T-helper 2 cell (primary cell): ENCODE measurements around the gene TRABD2B.
A peak's percentile ranks its signal among the peaks of the same experiment; 100 is the strongest.

ENCODE experiments used
- DNase-seq, 5 experiments: peaks; one replicate each; pipeline versions ENCODE4 v3.0.0 to v3.0.0-alpha.2; 2012 to 2022

Gene TRABD2B

DNA sequence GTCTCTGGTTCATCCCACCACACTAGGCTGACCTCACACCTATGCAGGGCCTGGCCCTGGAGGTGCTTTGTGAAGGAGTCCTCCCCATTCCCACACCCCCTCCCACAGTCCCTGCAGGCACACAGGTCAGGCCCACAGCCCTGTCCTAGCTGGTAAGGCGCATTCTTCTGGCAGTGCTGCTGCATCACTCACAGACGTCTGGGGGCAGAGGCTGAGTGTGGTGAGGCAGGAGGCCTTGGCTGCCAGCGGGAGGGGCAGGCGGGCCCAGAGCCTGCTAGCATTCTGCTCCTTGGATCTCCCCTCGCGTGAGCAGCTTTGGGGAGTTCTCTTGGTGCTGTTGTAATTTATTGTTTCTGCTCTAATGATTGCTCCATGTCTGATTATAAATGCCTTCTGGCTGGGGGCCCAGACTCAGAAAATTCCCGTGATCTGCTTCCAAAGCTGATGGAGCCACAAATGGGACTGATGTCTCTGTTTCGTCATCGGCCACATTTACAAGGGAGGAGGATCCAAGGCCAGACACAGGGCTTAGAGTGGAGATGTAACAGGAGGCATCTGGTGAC, 62.9 kb downstream of the TRABD2B start:
- no peak for DNase-seq

DNA sequence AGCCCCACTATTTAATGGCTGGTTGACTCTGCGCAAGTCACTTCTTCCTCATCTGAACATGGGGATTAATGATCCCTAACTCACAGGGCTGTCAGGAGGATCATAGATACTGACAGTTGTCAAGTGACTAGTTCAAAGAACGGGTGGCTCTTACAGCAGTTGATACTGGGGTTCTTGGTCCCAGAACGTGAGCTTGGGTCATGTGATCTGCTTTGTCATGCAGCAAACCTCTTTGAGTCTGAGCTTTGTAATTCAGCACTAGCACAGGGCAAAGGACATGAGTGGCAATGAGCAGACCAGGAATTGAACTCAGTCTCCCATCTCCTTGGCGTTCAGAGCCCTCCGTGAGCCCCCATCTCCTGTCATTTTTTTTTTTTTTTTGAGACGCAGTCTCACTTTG, 64.4 kb downstream of the TRABD2B start:
- DNase-seq, result no peak

DNA sequence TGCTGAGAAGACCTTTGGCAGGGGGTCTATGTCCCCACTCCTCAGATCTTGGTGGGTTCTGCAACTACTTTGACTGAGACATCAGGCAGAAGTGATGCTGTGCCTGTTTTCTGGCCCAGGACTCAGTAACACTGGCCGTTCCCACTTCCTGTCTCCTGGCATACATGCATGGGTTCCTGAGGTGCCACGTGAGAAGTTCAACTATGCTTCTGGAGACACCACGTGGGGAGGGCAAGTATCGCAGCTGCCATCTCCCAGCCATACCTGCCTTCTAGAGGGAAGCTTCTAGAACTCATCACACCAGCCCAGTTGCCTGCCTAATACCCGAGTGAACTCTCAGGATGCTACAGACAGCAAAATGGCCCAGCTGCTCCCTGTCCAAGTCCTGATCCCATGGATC, 65.8 kb downstream of the TRABD2B start:
- DNase-seq, result peak in 1 of 5 experiments; percentile 4

DNA sequence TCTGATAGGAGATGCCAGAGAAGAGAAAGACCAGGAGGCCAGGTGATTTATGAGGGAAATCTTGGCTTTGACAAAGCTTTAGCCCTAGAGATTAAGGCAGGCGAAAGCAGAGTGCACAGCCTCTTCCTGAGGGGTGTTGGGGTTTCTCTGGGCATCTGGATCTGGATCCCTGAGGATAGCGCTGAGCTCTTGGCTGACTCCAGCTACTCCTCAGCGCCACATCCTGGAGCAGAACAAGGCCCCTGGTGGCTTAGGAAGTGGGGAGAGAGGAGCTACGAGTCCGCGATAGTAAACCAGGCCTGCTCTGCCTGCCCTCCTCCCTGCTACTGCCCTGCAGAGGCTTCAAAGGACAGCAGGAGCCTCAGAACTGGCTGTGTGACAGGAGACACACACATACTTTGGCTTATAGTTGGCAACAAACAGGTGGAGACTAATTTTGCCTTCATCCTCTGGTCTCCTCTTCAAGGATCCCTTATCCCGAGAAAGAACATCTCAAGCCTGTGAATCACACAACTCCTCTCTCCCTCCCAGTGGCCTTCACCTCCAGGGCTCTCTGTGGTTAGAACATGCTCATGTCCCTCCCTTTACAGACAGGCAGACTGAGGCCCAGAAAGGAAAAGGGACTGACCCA, 66.9 kb downstream of the TRABD2B start:
- no peak for DNase-seq

DNA sequence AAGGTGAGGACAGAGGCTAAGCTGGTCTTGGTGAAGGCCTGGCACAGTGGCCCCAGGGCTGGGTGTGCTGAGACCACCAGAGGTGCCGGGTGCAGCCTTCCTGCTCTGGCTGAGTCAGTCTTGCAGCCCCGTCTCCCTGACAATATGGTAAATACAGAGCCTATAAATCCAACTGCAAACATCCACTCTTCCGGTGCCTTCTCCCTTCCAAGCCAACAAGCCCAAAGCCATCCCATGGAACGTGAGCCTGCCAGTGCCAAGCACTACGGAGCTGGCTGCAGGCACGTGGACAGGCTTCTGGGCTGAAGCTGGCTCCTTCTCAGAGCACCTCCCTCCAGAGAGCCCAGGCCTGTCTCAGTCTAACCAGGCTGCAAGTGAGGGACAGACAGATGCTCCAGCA, 70.0 kb downstream of the TRABD2B start:
- no peak for DNase-seq

DNA sequence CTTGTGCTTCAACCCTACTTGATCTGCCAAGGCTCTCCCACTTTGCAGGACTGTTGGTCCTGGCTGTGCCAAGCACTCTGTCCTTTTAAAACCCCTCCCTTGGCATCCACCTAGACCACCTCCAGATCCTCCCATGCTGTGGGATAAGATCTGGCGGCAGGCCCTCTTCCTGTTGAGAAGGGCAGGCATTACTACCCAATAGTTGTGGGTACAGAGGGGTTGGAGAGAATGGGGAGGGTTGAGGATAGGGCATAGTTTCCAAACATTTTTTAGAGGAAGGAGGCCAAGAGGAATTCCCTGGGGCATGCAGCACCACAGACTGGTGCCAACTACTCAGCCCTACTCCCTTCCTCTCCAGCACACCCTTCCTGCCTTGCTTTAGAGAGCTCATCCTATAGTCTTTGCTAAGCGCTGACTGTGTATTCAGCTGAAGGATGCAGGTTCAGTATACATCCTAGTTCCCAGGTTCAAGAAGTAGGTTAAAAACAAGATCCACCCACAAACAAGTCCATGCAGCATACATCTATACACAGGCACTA, 70.7 kb downstream of the TRABD2B start:
- no peak for DNase-seq

DNA sequence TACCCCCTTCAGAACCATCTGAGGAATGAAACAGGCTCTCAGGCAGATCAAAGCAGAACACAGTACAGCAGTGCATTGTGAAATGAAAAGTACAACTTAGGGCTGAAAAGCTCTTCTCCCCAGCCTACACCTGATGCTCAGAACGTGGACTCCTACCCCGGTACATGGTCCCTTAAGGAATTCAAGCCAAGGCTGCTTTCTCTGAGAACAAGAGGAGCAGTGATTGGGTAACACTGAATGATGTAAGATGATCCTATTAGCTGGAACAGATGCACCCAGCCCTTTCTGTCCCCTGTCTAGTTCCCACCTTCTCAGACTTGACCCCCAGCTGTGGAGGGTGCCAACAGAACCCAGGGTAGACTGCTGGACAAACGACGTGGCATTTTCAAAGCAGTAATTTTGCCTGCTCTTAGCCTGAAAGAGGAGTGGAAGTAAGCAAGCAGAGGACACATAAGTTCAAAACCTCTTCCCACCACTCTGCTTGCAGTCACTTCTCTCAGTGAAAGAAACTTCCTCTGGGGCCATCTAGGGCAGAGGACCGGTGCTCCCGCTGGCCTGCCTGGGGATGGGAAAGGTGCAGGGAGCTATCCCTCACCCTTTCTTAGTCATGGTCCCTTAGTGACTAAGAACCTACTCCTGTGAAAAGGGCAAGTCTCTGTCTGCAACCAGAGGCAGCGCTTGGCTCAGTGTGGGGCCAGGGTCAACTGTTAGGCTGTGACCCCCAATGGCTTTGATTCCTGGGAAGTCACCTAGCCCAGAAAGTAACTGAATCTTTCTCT, 72.7 kb downstream of the TRABD2B start:
- DNase-seq, result no peak

DNA sequence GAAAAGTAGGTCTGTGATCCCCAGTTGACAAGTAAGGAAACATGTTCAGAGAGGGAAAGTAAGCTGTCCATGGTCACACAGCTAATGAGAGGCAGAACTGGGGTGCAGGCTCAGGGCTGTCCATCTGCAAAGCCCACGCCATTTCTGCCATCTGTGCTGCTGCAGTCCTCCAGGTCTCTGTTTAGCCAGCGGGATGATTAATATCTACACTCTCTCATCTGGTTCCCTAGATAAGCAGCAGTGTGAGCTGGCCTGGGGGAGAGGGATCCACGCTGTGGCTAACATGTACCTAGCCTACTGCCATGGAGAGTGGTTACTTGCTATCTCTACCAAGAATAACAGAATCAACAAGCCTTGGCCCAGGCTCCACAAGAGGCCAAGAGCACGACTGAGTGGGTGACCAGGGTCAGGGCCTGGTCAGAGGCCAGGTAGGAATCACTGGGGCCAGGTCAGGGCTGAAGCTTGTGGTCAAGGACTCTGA, 75.2 kb downstream of the TRABD2B start:
- no peak for DNase-seq

DNA sequence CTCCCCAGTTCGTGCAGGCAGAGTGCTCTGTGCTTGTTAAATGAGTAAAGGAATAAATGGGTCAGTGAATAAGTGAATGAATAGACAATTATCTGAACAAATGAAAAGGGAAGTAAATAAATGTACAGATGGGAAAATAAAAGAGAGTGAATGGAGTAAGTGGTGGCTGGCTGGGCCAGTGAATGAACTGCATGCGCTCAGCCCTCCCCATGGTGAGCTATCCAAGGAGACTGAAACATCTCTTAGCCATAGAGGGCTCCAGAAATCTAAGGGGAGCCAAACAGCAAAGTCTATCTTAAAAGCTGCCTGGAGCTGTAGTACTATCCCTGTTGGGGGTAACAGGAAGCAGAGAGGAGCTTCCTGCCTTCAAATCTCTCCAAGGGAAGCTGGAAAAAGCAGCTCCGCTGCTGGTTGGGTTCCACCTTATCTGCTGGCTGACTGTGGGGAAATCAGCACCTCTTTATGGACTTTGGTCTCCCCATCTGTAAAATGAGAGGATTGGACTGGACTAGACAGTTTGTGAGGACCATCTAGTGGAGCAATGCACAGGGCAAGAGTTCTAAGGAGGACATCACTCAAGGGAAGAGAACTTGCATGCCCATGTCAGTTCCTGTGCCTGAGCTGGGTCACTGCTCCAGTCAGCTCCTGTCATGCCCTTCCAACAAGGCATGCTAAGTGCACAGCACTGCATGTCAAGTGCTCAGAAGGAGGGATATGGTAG, 77.9 kb downstream of the TRABD2B start:
- DNase-seq, result no peak

DNA sequence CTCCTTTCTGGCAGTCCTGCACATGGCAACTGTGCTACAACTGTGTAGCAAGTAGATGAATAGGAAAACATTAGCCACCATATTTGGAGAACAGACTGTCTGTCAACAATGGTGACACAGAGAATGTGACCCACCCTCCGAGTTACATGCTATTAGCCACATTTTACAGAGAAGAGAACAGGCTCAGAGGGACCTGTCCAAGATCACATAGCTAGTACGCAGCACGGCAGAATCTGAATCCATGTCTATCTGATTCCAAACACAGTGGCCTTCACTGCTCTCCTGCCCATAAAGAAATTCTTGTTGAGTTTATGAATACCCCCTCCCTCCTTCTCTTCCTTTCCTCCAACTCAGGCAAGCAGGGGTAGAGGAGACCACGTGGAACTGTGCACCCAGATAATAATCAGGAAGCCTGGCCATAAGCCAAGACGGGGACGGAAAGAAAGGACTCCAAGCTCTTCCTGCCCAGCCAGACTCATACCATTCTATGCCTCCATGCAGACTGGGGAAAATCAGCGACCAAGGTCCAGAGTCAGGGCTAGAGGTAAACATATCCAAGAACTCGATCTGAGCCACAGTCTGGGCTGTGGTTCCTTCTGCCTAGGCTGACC, 78.8 kb downstream of the TRABD2B start:
- no peak for DNase-seq

DNA sequence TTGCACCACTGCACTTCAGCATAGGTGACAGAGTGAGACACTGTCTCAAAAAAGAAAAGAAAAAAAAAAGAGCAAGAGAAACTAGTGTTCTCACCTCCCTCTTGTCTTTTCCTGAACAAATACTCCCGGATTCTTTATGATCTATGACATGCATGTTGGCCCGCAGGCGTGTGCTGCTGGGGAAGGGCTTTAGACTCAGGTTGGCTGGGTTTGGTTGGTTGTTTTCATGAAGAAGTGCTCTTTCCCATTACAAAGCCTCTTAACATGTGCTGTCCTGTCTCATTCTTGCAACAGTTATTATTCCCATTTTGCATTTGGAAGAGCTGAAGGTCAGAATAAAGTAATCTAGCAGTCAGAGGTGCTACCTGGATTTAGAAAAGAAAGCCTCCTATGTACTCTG, 79.5 kb downstream of the TRABD2B start:
- DNase-seq, result no peak

DNA sequence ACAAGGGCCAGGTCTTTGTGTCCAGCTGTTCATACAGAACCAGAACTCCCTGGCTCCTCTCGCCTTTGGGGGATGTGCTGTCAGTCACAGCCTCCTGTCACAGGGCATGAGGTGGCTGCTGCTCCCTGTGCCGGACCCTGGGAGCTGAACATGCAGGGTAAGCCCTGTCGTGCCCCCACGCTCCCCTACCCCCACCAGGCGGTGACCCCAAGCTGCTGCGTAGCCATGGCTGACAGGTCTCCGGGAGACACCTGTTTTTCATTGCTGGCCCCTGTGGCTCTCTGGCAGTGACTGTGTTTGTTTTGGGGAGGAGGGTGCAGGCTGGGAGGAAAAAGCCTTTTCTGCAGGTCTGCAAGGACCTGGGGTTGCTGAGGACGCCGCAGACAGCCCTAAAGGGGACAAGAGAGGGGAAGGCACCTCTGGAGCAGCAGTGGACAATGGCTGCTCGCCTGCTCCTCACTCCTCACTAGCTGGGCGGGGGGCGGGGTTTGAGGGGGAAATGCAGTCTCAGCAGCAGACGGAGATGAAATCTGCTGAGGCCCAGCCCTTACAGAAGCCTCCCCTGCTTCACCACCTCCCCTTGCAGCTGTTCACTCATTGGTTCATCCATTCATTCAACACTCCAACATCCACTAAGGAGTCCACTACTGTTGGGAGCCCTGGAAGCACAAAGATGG, 81.4 kb downstream of the TRABD2B start:
- no peak for DNase-seq

DNA sequence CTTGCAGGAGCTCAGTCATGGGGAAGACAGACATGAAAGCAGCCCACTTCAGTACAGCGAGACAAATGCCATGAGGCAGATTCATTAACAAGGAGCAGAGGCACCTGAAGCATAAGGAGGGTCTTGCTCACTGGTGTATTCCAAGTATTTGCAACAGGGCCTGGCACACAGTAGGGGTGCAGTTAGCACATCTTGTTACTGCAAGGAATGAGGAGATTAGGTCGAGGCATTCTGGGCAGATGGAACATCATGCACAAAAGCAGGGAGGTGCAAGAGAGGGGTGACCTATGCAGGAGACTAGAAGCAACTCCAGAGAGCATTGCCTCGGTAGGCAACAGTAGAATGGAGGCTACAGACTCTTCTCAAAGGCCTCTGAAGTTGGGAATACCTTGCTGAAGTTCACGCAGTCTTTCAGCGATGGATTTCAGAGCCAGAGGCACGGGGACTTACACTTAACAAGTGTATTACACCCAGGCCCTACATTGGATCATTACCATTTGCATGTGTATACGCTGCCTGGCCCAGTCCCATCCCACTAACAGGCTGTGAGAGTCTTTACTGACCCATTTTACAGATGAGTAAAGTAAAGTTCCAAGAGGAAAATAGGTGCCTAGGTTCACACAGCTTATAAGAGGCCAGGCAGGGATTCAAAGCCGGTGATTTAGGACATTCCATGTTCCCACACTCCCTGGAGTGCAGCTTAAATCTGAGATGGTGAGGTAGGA, 82.1 kb downstream of the TRABD2B start:
- no peak for DNase-seq

DNA sequence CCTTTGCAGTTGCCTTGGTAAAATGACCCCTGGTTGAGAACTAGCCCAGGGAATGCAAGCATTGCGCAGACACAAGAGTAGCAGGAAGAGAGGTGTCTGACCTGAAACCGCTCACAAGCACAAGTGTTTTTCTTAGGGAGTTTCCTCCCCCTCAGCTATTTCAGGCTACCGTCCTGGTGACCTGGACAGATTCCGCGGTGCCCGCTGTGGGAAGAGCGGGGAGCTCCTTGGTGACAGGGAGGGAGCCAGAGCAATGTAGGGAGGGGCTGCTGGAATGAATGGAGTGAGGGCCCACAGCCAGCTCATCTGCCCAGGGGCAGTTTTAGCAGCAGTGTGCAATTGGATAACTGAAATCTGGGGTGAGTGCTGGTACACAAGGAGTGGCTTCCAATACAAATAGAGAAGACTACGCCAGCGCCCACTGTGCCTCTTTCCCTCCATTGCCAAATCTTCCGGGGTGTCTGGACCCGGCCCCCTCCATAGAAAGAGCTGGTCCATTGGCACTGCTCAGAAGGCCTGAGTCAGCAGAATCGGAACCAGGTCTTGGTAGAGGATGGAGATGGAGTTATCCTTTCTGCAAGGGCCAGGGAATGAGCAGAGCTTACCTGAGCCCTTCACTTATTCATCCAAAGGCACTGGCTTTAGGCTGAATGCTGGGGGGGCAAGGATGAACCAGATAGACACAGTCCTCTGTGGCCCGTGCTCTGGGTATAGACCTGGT, 82.8 kb downstream of the TRABD2B start:
- DNase-seq, result no peak

DNA sequence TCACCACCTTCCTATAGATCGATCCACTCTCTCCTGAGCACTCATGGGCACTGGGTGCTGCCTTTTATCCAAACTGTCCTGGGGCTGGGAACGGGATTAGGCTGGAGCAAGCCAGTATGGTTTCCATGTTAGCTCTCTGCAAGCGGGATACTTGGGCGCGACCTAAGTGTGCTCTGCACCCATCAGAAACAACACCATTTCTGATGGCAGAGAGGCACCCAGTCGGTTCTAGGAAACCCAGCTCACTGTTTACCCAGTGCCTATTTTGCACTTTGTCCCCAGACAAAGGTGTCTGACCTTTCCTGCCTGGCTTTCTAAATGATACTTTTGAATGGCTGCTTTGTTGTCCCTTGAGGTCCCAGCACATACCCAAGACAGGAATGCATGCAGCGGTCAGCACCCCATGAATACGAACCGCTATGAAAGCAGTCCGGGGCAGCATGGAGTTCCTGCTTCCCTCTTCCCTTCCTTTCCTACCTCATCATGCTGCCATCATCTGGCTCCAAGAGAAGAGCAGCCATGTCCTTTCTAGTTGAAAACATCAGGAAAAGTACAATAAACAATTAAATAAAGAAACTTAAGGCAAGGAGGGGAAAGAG, 83.9 kb downstream of the TRABD2B start:
- DNase-seq, result no peak

DNA sequence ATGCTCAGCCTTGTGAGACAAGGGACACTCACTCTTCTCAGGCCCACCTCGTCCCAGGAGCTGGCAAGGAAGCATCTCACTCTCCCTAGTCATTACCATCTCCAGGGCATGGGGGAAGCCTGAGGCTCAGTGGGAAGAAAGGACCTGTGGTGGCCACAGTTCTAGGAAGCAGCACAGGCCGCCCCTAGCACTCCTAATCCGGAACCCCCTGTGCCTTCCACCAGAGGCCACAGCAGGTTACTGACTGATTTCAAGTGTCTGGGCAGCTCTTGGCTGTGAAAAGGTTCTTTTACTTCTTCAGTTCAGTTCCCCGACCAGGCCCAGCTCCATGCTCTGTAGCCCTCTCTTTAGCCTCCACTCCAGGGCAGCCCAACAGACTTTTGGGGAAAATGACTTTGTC, 84.4 kb downstream of the TRABD2B start:
- DNase-seq, result no peak

DNA sequence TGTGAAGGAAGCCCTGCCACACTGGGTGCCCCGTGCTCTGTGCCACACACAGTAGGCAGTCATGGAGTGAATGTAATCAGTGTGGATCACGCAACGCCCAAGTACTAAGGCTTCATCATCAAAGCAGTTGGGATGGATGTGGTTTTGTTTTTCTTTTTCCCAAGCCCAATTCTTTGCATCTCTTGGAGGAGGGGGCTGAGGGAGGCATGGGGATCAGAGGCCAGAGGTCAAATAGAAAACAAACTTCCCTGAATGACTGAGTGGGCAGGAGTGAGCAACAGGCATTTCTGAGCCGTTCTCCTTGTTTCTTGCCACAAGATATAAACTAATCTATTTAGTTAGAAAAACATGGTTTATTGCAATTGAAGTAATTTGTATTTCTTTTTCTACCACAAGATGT, 85.3 kb downstream of the TRABD2B start:
- no peak for DNase-seq

DNA sequence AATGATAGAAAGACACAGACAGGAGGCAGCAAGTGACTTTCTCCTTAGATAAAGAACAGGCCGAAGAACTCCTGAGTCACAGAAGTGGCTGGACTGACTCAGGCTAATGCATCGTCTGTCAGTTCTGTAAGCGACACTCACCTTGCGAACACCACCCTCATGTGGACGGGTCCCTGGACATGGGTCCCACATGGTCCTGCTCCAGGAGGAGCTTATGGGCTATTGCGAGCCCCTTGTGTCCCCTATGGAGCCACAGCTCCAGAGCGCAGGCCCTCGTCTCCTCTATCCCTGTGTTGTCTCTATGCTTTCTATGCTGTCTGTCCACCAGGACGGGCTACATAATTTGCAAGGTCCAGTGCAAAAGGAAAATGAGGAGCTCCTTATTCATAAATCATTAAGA, 85.8 kb downstream of the TRABD2B start:
- no peak for DNase-seq

DNA sequence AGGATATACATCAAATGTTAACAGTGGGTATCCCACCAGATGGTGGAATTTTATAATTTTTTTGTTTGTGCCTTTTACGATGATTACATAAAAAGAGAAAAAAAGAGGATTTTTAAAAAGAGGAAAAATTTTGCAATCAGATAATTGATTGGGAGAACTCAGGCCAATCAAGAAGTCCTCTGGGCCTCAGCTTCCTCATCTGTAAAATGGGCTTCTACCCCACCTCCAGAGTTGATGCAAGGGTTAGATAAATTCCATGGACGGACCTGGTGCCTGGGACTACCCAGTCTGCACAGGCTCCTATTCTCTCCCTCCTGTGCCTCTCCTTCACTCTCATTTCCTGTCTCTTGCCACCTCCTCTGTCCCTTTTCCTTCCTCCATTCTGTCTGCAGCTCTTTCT, 88.9 kb downstream of the TRABD2B start:
- no peak for DNase-seq

DNA sequence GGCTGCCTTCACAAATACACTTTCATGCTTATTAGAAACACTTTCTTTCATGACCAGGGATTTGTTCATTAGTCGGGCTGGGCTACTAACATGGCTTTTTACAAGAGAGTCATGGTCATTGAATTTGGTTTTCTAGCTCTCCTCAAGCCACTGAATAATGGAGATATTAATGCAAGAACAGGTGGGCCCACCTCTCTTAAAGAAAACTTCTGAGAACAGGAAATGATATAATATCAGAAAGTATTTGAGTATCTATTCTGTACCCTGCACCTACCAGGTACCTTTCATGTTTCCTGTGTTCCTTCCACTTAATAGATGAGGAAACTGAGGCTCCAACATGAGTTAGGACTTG, 90.0 kb downstream of the TRABD2B start:
- DNase-seq, result no peak
